ENCODE measurements around the gene IL17RD.

- TF ChIP-seq, protein P1, sequence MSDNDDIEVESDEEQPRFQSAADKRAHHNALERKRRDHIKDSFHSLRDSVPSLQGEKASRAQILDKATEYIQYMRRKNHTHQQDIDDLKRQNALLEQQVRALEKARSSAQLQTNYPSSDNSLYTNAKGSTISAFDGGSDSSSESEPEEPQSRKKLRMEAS (IDR thresholded peaks at IDR 0.05; ENCODE audit: low read depth), result no peak
- no peak for TF ChIP-seq RFX5 (IDR thresholded peaks at IDR 0.05; ENCODE audit: low read length)
- TF ChIP-seq, protein P2, sequence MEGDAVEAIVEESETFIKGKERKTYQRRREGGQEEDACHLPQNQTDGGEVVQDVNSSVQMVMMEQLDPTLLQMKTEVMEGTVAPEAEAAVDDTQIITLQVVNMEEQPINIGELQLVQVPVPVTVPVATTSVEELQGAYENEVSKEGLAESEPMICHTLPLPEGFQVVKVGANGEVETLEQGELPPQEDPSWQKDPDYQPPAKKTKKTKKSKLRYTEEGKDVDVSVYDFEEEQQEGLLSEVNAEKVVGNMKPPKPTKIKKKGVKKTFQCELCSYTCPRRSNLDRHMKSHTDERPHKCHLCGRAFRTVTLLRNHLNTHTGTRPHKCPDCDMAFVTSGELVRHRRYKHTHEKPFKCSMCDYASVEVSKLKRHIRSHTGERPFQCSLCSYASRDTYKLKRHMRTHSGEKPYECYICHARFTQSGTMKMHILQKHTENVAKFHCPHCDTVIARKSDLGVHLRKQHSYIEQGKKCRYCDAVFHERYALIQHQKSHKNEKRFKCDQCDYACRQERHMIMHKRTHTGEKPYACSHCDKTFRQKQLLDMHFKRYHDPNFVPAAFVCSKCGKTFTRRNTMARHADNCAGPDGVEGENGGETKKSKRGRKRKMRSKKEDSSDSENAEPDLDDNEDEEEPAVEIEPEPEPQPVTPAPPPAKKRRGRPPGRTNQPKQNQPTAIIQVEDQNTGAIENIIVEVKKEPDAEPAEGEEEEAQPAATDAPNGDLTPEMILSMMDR (IDR thresholded peaks at IDR 0.05), result no peak
These were observed 3.2 kb downstream of the IL17RD start for GRCh38 chr3:57161915-57162314.

All from SK-N-SH (cell line).